HG03342 (cell line): ENCODE results near the gene VSTM2L.
"Not testable (repeated sequence)": the region's sequence is repeated elsewhere in the genome, so short reads cannot be mapped to it uniquely, and the experiment has no call there.

Experiments
- ATAC-seq: cut with Tn5 transposase; IDR thresholded peaks from one replicate; pipeline ENCODE4 v1.9.1; 2021; ENCODE audit warnings: mild to moderate bottlenecking, moderate library complexity; ENCODE audit not compliant: unreplicated experiment

Gene VSTM2L, protein sequence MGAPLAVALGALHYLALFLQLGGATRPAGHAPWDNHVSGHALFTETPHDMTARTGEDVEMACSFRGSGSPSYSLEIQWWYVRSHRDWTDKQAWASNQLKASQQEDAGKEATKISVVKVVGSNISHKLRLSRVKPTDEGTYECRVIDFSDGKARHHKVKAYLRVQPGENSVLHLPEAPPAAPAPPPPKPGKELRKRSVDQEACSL

GRCh38 chr20:37902504-37903313 is at the start of gene VSTM2L:
TSS of gene VSTM2L (plus strand) at chr20:37903127. CDS start at chr20:37903351, 224 bp downstream.
- ATAC-seq: no peak

- peak; percentile 58 for ATAC-seq
Measured at GRCh38 chr20:37853823-37854375, 49.0 kb upstream of the VSTM2L start.

- ATAC-seq: not testable (repeated sequence)
Measured at GRCh38 chr20:37856034-37856433, 46.9 kb upstream of the VSTM2L start.

DNA sequence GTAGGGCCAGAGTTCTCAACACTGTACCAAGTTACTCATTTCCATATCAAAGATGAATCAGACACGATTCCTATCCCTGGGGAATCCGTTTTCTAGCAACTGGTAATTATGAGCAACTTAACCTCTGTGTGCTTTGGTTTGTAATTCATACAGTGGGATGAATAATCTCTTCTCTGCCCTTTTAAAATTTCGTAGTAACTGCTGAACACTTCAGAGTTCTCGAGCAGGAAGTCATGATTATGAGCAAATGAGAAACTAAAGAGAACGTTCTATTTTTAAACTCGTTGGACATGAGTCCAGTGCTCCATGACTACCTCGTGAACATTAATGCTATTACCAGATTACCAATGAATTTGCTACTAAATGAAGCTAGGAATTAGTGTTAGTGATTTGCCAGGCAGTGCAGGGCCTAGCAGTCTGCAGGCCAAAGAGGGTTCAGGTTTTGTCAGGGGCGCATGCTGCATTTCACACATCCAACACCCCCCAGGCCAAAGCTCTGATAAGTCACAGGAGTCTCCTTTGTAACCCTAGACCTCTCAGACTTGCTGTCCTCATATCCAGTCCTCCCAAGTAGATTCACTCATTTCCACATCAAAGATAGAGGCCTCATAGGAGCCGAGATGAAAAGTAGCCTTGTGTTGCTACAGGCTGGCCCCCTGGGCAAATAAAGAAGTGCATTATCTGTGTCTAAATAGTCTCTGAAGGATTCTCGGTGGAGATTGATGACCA is 45.8 kb upstream of the VSTM2L start:
- no peak for ATAC-seq

DNA sequence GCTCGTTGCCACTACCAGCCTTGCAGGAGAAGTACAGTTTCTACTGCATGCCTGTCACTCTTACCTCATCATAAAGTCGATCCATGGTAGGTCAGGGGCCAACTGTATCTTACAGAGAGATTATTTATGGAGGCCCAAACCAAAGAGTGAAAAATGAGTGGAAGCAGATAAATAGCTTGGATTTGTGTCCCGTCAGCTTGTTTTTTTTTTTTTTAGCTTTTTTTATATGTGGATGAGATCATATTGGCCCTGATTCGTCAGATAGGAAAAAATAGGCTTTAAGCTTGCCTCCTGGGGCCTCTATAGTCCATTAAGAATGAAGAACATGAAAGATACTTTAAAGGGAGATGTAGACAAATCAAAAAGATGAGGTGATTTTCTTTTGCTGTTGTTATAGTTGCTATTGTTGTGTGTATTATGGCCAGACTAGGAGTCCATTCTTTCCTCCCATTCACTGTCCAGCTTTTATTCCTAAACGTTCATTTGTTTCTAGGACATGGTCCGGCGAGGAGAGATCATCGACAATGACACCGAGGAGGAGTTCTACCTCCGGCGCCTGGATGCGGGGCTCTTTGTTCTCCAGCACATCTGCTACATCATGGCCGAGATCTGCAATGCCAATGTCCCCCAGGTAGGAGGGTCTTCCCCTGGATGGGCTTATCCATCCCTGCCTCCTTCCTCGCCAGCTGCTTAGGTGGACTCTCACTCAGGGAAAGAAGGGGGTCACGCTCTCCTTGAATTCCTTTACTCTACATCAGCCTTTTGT is 43.3 kb upstream of the VSTM2L start:
- ATAC-seq: no peak

DNA sequence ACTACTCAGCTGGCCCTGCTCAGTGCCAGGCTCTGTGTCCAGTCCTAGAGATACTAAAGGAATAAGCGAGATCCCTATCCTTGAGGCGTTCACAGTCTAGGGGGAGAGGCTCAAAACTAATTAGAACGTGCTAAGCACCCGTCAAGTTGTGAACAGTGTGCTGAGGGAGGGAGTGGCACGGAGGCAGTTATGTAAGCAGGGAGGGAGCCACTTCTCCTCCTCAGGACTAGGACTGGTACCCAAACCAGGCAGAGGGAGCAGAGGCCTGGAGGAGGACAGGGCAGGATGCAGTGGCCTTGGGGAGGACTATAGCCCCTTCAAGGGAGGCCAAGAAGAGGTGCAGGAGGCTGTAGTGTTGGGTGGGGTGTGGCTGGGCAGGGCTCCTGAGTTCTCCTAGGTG is 39.6 kb upstream of the VSTM2L start:
- ATAC-seq: no peak

- ATAC-seq: no peak
Measured at GRCh38 chr20:37864298-37864697, 38.6 kb upstream of the VSTM2L start.

DNA sequence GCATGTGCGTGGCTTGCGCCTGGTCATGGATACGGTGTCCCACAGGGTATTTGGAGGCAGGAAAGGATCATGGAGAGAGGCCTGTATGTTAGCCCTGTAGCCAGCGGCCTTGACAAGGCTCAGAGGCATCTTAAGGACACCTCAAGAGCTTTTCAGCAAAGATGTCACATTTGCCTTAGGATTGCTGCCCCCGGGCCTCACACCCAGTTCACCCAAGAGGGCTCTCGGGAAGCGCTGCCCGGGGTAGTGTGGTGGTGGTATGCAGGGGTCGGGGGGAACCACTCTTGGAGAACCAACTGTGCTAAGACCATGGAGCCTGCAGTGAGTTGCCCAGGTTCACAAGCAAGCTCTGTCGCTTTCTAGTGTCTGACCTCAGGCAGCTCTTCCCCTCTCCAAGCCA is 36.9 kb upstream of the VSTM2L start:
- no peak for ATAC-seq

DNA sequence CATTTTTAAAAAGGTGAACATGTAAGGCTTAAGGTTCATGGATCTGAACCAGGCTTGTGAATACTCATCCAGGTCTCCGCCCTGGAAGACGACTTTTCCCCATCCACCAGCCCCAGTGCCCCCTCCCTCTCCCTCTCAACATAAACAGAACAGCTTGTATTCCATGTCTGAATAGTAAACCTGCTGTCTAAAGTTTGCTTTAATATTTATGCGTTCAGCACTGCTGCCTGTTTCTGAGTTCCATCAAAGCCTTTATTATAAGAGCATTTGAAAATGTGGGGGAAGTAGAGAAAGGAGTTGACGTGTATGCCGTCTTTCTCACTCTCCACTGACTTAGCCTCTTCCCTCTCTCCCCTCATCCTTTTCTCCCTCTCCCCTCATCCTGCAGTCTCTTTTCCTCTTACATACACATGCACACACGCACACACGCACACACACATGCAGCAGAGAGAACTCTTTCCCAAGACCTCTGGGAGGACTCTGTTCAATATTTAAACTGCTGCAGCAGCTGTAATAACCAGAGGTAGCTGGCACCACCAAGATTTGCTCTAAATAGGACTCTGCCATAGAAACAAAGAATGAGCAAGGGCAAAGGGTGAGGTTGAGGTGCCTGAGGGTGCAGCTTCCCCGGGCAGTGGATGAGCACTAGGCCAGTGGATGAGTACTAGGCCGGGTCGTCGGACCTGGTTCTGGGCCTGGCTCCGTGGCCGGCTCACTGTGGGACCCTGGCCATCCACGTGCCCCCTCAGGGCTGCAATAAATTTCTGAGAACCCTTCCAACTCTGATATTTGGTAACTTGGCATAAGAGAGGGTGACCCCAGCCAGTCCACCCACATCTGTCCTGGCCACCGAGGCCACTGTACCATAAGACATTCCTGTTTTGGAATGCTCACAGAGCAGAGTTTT is 35.4 kb upstream of the VSTM2L start:
- no peak for ATAC-seq

- no peak for ATAC-seq
Measured at GRCh38 chr20:37868851-37869333, 34.0 kb upstream of the VSTM2L start.

DNA sequence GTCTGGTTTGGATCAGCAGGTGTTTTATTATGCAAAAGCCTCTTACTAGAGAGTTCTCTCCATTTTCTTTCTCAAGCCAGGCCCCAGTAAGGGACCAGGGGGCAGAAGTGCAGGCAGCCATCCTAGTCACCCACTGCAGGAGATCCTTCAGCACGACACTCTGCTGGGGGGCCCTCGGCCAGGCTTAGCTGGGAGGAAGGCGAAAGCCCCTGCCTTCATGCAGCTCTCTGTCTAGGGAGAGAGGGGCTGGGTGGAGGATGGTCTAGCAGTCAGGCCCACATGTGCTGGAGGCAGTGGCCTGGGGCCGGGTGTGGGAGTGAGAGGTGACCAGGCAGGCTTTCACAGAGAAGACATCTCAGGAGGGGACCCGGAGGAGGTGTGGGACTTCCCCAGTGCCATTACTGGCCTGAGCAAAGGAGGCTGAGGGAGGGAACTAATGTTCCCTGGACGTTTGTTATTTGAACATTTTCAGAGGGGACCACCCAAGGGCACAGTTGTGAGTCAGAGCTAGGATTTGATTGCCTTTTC is 33.5 kb upstream of the VSTM2L start:
- no peak for ATAC-seq

- no peak for ATAC-seq
Measured at GRCh38 chr20:37870294-37870693, 32.6 kb upstream of the VSTM2L start.

DNA sequence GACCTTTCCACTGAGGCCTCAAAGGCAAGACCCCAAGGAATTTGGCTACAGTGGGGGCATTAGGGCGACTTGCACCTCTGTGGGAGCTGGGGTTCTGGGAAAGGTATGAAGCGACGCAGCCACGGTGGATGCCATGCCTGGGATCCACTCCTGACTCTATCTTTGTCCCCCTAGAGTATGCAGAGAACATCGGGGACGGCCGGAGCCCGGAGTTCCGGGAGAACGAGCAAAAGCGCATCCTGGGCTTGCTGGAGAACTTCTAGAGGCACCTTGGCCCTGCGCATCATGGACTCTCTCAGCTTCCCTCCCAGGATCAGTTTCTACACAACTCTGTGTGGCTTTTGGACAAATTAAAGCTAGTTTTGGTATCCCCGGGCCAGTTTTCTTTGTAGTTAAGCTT is 31.2 kb upstream of the VSTM2L start:
- ATAC-seq: no peak

DNA sequence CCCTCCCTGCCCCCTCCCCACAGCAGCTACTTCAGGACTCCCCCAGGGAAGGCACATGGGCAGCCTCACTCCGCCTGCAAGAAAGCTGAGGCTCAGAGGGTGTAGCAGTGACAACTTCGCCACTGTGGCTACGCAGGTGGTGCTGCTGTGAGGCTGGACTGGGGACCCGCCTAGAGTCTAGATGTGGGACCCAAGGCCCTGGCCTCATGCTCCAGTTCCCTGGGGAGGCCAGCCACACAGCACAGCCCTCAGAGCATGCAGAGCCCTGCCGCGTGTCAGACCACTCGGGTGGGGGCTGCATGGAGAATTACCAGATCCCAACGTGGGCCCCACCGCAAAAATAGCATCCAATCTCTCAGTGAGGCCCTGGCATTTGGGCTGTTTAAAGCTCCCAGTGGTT is 30.8 kb upstream of the VSTM2L start:
- ATAC-seq: no peak

DNA sequence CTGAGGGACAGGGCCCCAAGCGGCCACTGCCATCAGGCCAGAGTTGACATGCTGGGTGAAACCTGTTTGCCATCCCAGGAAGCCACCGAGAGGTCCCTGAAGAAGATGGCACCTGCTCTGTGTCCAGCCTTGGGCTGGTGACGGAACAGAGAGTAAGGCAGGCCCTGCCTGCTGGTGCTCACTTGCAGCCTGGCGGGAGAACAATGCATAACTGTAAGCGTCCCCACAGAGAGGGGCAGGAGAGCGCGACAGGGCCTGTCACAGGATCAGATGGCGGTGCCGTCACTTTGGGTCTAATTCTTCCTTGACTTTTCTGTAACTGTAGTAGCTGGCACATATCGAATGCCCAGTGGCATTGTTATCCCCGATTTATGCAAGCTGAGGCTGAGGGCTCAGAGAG is 29.0 kb upstream of the VSTM2L start:
- ATAC-seq: no peak

GRCh38 chr20:37875460-37876175 is 27.3 kb upstream of the VSTM2L start:
- no peak for ATAC-seq

DNA sequence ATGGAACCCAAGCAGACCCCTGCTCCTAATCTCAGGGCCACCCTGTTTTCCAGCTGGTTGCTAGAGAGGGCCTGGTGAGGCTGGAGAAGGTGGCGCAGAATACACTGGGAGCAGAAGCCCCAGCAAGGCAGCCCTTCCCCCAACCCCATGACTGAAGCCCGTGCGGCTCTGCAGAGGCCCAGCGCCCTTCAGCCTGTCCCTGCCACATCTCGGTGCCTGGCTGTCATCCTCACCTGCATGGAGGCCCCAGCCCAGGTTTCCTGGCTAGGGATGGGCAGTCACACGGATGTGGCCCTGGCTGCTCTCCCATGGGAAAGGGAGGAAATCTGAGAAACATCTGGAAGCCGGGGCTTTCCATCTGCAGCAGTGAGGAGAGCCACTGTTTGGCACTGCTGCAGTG is 26.1 kb upstream of the VSTM2L start:
- no peak for ATAC-seq

DNA sequence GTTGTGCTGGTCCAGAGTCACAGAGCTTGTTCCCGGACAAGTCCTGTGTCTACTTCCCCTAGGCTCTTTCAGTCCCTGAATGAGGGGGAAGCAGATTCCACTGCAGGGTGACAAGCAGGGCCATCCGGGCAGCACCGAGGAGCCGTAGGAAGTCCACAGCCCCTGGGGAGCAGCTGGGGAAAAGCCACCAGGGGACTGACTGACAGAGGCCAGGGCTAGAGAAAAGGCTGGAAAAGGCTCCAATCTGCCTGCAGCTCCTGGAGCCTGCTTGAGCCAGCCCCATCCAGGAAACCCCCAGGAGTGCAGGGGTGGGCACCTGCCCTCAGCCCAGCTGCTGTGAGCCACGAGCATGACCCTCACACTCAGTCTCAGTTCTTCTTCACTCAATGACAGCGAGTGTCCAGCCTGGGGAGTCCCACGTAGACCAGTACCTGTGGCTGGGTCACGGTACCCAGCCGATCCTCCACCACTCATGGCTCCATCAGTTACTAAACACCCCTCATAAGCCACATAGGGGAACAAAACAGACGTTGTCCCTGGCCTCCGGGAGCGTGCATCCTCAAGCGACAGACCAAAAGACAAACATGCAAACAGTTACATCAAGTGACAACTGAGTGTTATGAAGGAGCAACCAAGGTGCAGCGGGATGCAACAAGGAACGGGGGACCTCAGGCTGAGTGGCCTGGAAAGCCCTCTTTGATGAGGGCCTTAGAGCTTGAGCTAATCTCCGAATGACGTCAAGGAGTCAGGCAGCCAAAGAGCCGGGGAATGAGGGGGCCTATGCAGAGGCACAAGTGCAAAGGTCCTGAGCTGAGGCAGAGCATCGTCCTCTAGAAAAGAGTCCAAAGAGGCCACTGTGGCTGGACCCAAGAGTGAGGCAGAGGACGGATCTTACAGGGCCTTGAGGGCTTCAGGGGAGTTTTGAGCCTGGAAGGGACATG is 24.8 kb upstream of the VSTM2L start:
- ATAC-seq: no peak
